T-helper 17 cell (primary cell): Measurements from ENCODE around the gene KLK5. TPM values are rescaled to one million over a fixed set of nuclear protein-coding genes. Genes with fewer than 3 reads are reported as not detected.
"Not testable (repeated sequence)": the region's sequence is repeated elsewhere in the genome, so short reads cannot be mapped to it uniquely, and the experiment has no call there.

Experiments used
- ATAC-seq: fragments of 150-1000 bp; cut with Tn5 transposase; 2 replicates; pipeline ENCODE4 v1.10.0; 2021; ENCODE audit warnings: mild to moderate bottlenecking, moderate library complexity
- DNase-seq, 3 donors: peaks; one replicate each; pipeline versions ENCODE4 v3.0.0 to v3.0.0-alpha.2; 2020 to 2021
- H3K9me3 ChIP-seq: one replicate; pipeline ENCODE4 v1.7.0; 2013; ENCODE audit warnings: low read length, mild to moderate bottlenecking; ENCODE audit not compliant: control insufficient read depth, poor library complexity, severe bottlenecking
- H3K27ac Mint-ChIP-seq: one replicate; pipeline ENCODE4 v1.8.0; 2022; ENCODE audit warnings: mild to moderate bottlenecking, moderate library complexity, mixed read lengths
- H3K27me3 Mint-ChIP-seq: one replicate; pipeline ENCODE4 v1.8.0; 2022; ENCODE audit warnings: mixed read lengths
- H3K36me3 Mint-ChIP-seq: one replicate; pipeline ENCODE4 v1.8.0; 2022; ENCODE audit warnings: low read depth, mixed read lengths
- H3K4me1 Mint-ChIP-seq: one replicate; pipeline ENCODE4 v1.8.0; 2022; ENCODE audit warnings: mild to moderate bottlenecking, mixed read lengths
- H3K4me3 Mint-ChIP-seq: one replicate; pipeline ENCODE4 v1.8.0; 2022; ENCODE audit warnings: mild to moderate bottlenecking, moderate library complexity, mixed read lengths
- total RNA-seq, 4 donors: library from RNA in 2 of 4; stranded (reverse) in 2 of 4; gene quantifications; one replicate each; pipeline ENCODE4 v1.2.3 and lab custom pipeline; 2022 to 2026

KLK5 gene
- total RNA-seq, 2 donors from 2014 or later, result not detected

GRCh38 chr19:50908336-50908735, 44.5 kb downstream of the KLK5 start:
- no peaks in the 10 kb centered on the region for H3K9me3 ChIP-seq
- Mint-ChIP-seq H3K4me1 (peaks cover 13% of the 10 kb centered on the region), H3K36me3 (peaks cover 10% of the 10 kb centered on the region), H3K27me3 (peaks cover 21% of the 10 kb centered on the region), H3K4me3 (no peak overlapping the region), H3K27ac (no peak overlapping the region)
- DNase-seq, result no peak
- ATAC-seq, result no peak

DNA sequence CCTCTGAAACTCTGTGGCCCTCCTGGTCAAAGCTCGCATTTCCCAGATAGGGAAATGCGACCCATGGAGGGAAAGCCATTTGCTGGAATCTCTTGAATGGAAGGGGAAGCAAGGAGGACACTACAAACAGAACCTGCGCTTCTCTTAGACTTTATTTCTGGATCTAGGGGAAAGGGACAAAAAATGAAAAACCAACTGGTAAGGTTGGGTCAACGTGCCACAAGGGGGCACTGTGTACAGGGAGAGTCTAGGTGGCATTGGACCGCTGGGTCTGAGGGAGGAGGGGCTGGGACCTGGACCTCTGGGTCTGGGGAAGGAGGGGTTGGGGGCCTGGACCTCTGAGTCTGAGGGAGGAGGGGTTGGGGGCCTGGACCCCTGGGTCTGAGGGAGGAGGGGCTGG, 46.6 kb downstream of the KLK5 start:
- Mint-ChIP-seq H3K36me3 (peaks cover 7% of the 10 kb centered on the region), H3K27me3 (peaks cover 21% of the 10 kb centered on the region), H3K27ac (peak overlapping the region; percentile 43), H3K4me3 (no peak overlapping the region), H3K4me1 (peaks cover 10% of the 10 kb centered on the region)
- H3K9me3 ChIP-seq, result no peaks in the 10 kb centered on the region
- ATAC-seq (no peak), DNase-seq (peak in 1 of 3 donors; percentile 18)

- no peak overlapping the region for H3K27ac Mint-ChIP-seq
- no peaks in the 10 kb centered on the region for H3K9me3 ChIP-seq
- no peak for ATAC-seq
- DNase-seq, result no peak
- H3K4me1 Mint-ChIP-seq, result peaks cover 3% of the 10 kb centered on the region
- H3K36me3 Mint-ChIP-seq, result peaks cover 2% of the 10 kb centered on the region
- H3K4me3 Mint-ChIP-seq, result no peak overlapping the region
- peaks cover 43% of the 10 kb centered on the region for H3K27me3 Mint-ChIP-seq
Measured at GRCh38 chr19:50902640-50903039, 50.2 kb downstream of the KLK5 start.

DNA sequence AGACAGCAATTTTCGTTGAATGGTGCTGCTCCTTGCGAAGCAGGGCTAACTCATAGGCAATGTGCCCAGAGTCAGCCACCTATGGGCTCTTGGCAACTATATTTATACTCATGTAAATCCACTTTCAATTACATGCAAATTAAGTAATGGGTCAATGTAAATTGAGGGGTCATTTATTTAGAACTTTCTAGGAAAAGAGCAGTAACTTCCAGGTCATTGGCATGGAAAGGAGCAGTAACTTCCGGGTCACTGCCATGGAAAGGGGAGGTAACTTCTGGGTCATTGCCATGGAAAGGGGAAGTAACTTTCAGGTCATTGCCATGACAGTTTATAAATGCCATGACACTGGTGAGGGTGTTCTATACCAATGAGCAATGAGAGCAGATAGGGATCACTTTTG, 53.3 kb downstream of the KLK5 start:
- H3K9me3 ChIP-seq, result no peaks in the 10 kb centered on the region
- Mint-ChIP-seq H3K4me1 (peaks cover 2% of the 10 kb centered on the region), H3K27ac (no peak overlapping the region), H3K27me3 (peaks cover 44% of the 10 kb centered on the region), H3K4me3 (no peak overlapping the region), H3K36me3 (no peaks in the 10 kb centered on the region)
- no peak for ATAC-seq
- no peak for DNase-seq

DNA sequence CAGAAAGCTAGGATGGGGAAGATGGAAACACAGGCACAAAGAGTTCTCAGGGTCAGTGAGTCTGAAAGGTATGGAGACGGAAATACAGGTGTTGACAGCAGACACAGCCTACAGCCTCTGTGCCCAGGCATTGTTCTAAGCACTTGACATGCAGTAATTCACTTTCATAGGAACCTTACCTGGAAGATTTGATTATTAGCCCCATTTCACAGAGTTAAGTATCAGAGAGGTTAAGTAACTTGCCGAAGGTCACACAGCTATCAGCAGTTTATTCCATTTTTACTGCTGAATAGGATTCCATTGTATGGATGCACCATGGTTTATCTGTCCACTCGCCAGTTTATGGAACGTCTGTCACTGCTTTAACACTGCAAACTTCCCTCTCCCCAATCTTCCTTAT, 54.8 kb downstream of the KLK5 start:
- no peak overlapping the region for H3K4me3 Mint-ChIP-seq
- H3K4me1 Mint-ChIP-seq, result peaks cover 2% of the 10 kb centered on the region
- no peak overlapping the region for H3K27ac Mint-ChIP-seq
- DNase-seq (no peak), ATAC-seq (no peak)
- peaks cover 44% of the 10 kb centered on the region for H3K27me3 Mint-ChIP-seq
- H3K36me3 Mint-ChIP-seq, result no peaks in the 10 kb centered on the region
- H3K9me3 ChIP-seq, result no peaks in the 10 kb centered on the region

- DNase-seq (no peak), ATAC-seq (no peak)
- H3K27ac Mint-ChIP-seq, result no peak overlapping the region
- no peaks in the 10 kb centered on the region for H3K9me3 ChIP-seq
- no peak overlapping the region for H3K4me3 Mint-ChIP-seq
- H3K36me3 Mint-ChIP-seq, result no peaks in the 10 kb centered on the region
- H3K4me1 Mint-ChIP-seq, result peaks cover 2% of the 10 kb centered on the region
- peaks cover 48% of the 10 kb centered on the region for H3K27me3 Mint-ChIP-seq
Measured at GRCh38 chr19:50897612-50898011, 55.2 kb downstream of the KLK5 start.

- ATAC-seq, result peak; percentile 35
- H3K36me3 Mint-ChIP-seq, result no peaks in the 10 kb centered on the region
- H3K4me3 Mint-ChIP-seq, result no peak overlapping the region
- no peak for DNase-seq
- no peaks in the 10 kb centered on the region for H3K9me3 ChIP-seq
- H3K27me3 Mint-ChIP-seq, result peaks cover 52% of the 10 kb centered on the region
- peaks cover 2% of the 10 kb centered on the region for H3K4me1 Mint-ChIP-seq
- no peak overlapping the region for H3K27ac Mint-ChIP-seq
Measured at GRCh38 chr19:50897191-50897607, 55.6 kb downstream of the KLK5 start.

- Mint-ChIP-seq H3K4me1 (peaks cover 2% of the 10 kb centered on the region), H3K36me3 (no peaks in the 10 kb centered on the region), H3K27me3 (peaks cover 57% of the 10 kb centered on the region), H3K4me3 (no peak overlapping the region), H3K27ac (peak overlapping the region; percentile 29)
- ATAC-seq (peak; percentile 77), DNase-seq (no peak)
- H3K9me3 ChIP-seq, result no peaks in the 10 kb centered on the region
Measured at GRCh38 chr19:50896591-50897190, 56.1 kb downstream of the KLK5 start.

GRCh38 chr19:50896089-50896590, 56.7 kb downstream of the KLK5 start:
- H3K9me3 ChIP-seq, H3K36me3 Mint-ChIP-seq, H3K4me1 Mint-ChIP-seq, H3K4me3 Mint-ChIP-seq, ATAC-seq, DNase-seq: not testable (repeated sequence)
- peaks cover 62% of the 10 kb centered on the region for H3K27me3 Mint-ChIP-seq
- H3K27ac Mint-ChIP-seq, result peak overlapping the region; percentile 29

DNA sequence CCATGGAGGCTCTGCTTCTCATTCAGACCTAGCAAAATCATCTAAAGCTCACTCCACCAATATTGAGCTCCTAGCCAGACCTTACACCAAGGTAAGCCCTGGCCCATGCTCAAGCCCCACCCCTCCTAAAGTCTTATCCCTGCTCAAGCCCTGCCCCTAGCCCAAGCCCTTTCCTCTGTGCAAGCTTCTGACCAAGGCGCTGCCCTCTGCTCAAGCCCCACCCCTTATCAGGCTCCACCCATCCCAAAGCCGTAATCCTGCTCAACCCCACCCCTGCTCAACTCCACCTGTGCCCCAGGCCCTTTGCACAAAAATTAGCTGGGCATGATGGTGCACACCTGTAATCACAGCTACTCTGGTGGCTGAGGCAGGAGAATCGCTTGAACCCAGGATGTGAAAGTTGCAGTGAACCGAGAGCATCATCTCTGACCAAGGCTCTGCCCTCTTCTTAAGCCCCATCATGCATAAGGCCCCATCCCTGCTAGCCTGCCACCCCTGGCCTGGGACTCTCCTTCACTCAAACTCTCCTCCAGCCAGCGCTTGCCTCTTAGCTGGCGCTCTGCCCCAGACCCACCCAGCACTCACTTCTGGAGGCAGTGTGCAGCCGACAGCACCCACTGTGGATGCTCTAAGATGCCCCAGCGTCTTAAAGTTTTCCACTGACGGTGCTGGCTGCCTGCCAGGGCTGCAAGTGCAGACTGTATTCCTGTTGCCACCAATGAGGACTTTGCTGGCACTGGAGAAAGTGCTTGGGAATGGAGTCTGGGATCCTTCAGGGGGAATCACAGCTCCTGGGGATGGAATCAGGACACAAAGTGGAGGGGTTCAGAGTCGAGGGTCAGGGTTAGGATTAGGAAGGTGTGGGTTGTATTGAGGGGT, 58.1 kb downstream of the KLK5 start:
- peaks cover 62% of the 10 kb centered on the region for H3K27me3 Mint-ChIP-seq
- H3K36me3 Mint-ChIP-seq, result no peaks in the 10 kb centered on the region
- no peaks in the 10 kb centered on the region for H3K9me3 ChIP-seq
- no peak for DNase-seq
- no peak overlapping the region for H3K4me3 Mint-ChIP-seq
- H3K4me1 Mint-ChIP-seq, result peaks cover 2% of the 10 kb centered on the region
- no peak for ATAC-seq
- H3K27ac Mint-ChIP-seq, result no peak overlapping the region

Other genes with a start within 250 kb of the KLK5 start
- gene SHANK1, start 233.2 kb downstream of the KLK5 start, total RNA-seq, result not detected
- gene CLEC11A, start 229.7 kb downstream of the KLK5 start, total RNA-seq, result under 1 TPM in 1 of 2 donors, not detected in 1; 0.39 TPM
- not detected for gene GPR32, start 182.6 kb downstream of the KLK5 start, total RNA-seq
- not detected for gene ACP4, start 162.6 kb downstream of the KLK5 start, total RNA-seq
- gene KLK1, start 129.3 kb downstream of the KLK5 start, total RNA-seq, result not detected
- gene KLK15, start 119.5 kb downstream of the KLK5 start, total RNA-seq, result not detected
- not detected for gene KLK3, start 98.1 kb downstream of the KLK5 start, total RNA-seq
- gene KLK2, start 79.6 kb downstream of the KLK5 start, total RNA-seq, result not detected
- gene KLK4, start 41.6 kb downstream of the KLK5 start, total RNA-seq, result not detected
- not detected for gene KLK6, start 16.6 kb upstream of the KLK5 start, total RNA-seq
- gene KLK7, start 30.9 kb upstream of the KLK5 start, total RNA-seq, result not detected
- not detected for gene KLK8, start 48.6 kb upstream of the KLK5 start, total RNA-seq
- not detected for gene KLK10, start 66.7 kb upstream of the KLK5 start, total RNA-seq
- gene KLK11, start 73.6 kb upstream of the KLK5 start, total RNA-seq, result not detected
- not detected for gene KLK12, start 82.0 kb upstream of the KLK5 start, total RNA-seq
- gene KLK13, start 112.1 kb upstream of the KLK5 start, total RNA-seq, result not detected
- gene KLK14, start 129.8 kb upstream of the KLK5 start, total RNA-seq, result under 1 TPM; 0.32 to 0.39 TPM
- 1 to 10 TPM; 4.1 to 4.6 TPM for gene CTU1, start 155.4 kb upstream of the KLK5 start, total RNA-seq
- 1 to 10 TPM; 1.4 to 4.8 TPM for gene SIGLEC9, start 171.9 kb upstream of the KLK5 start, total RNA-seq
- under 1 TPM in 1 of 2 donors, not detected in 1; 0.42 TPM for gene SIGLEC7, start 189.3 kb upstream of the KLK5 start, total RNA-seq